ENCODE data around the gene GNAQ. TPM values are rescaled to one million over a fixed set of nuclear protein-coding genes. Genes with fewer than 3 reads are reported as not detected.
A peak's percentile ranks its signal among the peaks of the same experiment; 100 is the strongest.

Gene GNAQ
- total and polyA plus RNA-seq, 2 donors (not counting 1 experiment from before 2014, with no cell fraction given) = 30.4 to 74.3 TPM

- DNase-seq (ENCODE audit: low read depth in 2 of 2) = peak; percentile 56 to 86
- no peaks in the 10 kb centered on the region for H4K20me1 ChIP-seq (ENCODE audit: control insufficient read depth, extremely low read depth, insufficient read depth, low read length)
Measured at GRCh38 chr9:78014776-78015175, 16.8 kb downstream of the GNAQ start.

DNA sequence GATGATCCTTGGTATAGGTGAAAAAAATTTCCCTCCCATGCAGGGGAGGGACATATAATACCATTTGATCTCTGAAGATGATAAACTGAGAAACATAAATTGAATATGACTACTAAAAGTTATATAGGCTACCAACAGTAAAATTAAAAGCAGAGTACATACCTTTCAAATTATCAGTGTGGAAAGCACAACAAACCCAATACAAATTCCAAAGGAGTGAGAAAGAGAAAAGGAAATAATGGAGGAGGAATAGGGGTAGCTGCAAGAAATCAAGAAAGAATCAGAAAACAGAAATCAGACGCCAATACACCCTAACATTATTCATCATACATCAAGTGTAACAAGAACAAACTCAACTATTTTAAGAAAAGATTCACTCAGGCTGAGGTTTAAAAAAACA is 17.7 kb downstream of the GNAQ start:
- Histone ChIP-seq H3K4me2 (ENCODE audit: extremely low read depth, insufficient read depth, low read length) (no peak overlapping the region), H3K9ac (ENCODE audit: insufficient read depth, low read length) (no peak overlapping the region), H3K79me2 (ENCODE audit: control insufficient read depth, insufficient read depth, low read length) (peaks cover 44% of the 10 kb centered on the region), H3K4me3 (replicated peaks in 1 of 4; ENCODE audit: control extremely low read depth in 1 of 4, insufficient read depth in 1 of 4, low read depth in 3 of 4, low read length in 4 of 4) (no peak overlapping the region), H3K27ac (ENCODE audit: insufficient read depth, low read length) (no peak overlapping the region), H2AFZ (ENCODE audit: low read length) (no peak overlapping the region), H4K20me1 (ENCODE audit: control insufficient read depth, extremely low read depth, insufficient read depth, low read length) (no peaks in the 10 kb centered on the region), H3K4me1 (ENCODE audit: control insufficient read depth, extremely low read depth, insufficient read depth, low read length) (no peaks in the 10 kb centered on the region), H3K9me3 (ENCODE audit: control insufficient read depth, insufficient read depth, low read depth, low read length) (no peaks in the 10 kb centered on the region), H3K36me3 (ENCODE audit: control insufficient read depth, insufficient read depth, low read length) (no peaks in the 10 kb centered on the region), H3K27me3 (ENCODE audit: control insufficient read depth, insufficient read depth, low read length) (no peaks in the 10 kb centered on the region)
- TF ChIP-seq EZH2 (IDR thresholded peaks at IDR 0.05; ENCODE audit: low read length, missing control alignments) (no peak), CTCF (conservative IDR thresholded peaks at IDR 0.05 in 1 of 2, IDR thresholded peaks at IDR 0.05 in 1 of 2; ENCODE audit: low read depth in 1 of 2, low read length in 2 of 2) (no peak)
- DNase-seq (ENCODE audit: low read depth in 2 of 2) = peak in 1 of 2 donors; percentile 39

More at GRCh38 chr9:78014776-78015175, 16.8 kb downstream of the GNAQ start:
- H3K9ac ChIP-seq (ENCODE audit: insufficient read depth, low read length) = no peak overlapping the region
- no peak overlapping the region for H3K4me3 ChIP-seq (replicated peaks in 1 of 4; ENCODE audit: control extremely low read depth in 1 of 4, insufficient read depth in 1 of 4, low read depth in 3 of 4, low read length in 4 of 4)
- no peaks in the 10 kb centered on the region for H3K4me1 ChIP-seq (ENCODE audit: control insufficient read depth, extremely low read depth, insufficient read depth, low read length)
- TF ChIP-seq EZH2 (IDR thresholded peaks at IDR 0.05; ENCODE audit: low read length, missing control alignments) = no peak
- no peak for TF ChIP-seq CTCF (conservative IDR thresholded peaks at IDR 0.05 in 1 of 2, IDR thresholded peaks at IDR 0.05 in 1 of 2; ENCODE audit: low read depth in 1 of 2, low read length in 2 of 2)
- H3K27ac ChIP-seq (ENCODE audit: insufficient read depth, low read length) = no peak overlapping the region
- H3K9me3 ChIP-seq (ENCODE audit: control insufficient read depth, insufficient read depth, low read depth, low read length) = no peaks in the 10 kb centered on the region
- peaks cover 42% of the 10 kb centered on the region for H3K79me2 ChIP-seq (ENCODE audit: control insufficient read depth, insufficient read depth, low read length)
- H3K36me3 ChIP-seq (ENCODE audit: control insufficient read depth, insufficient read depth, low read length) = no peaks in the 10 kb centered on the region
- H2AFZ ChIP-seq (ENCODE audit: low read length) = no peak overlapping the region
- H3K27me3 ChIP-seq (ENCODE audit: control insufficient read depth, insufficient read depth, low read length) = no peaks in the 10 kb centered on the region
- no peak overlapping the region for H3K4me2 ChIP-seq (ENCODE audit: extremely low read depth, insufficient read depth, low read length)

DNA sequence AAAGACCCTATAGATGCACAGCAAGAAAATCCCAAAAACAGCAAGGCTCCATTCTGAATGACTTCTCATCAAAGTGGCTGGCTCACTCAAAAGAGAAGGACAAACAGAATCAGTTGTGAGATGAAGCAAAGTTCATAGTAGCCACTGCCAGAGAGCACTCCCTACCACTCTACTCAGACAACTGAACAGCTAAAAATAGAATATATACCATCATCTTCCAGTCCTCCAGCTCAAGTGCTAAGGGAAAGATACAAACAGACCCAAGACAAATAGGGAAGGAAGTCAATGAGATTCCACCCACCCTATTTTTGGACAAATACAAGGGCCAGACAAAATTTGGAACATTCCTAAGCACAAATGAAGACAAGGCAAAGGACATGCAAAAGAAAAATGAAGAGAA is 20.6 kb downstream of the GNAQ start:
- H4K20me1 ChIP-seq (ENCODE audit: control insufficient read depth, extremely low read depth, insufficient read depth, low read length) = no peaks in the 10 kb centered on the region
- no peak overlapping the region for H3K27ac ChIP-seq (ENCODE audit: insufficient read depth, low read length)
- H3K4me2 ChIP-seq (ENCODE audit: extremely low read depth, insufficient read depth, low read length) = no peak overlapping the region
- peaks cover 28% of the 10 kb centered on the region for H3K79me2 ChIP-seq (ENCODE audit: control insufficient read depth, insufficient read depth, low read length)
- no peaks in the 10 kb centered on the region for H3K9me3 ChIP-seq (ENCODE audit: control insufficient read depth, insufficient read depth, low read depth, low read length)
- DNase-seq (ENCODE audit: low read depth in 2 of 2) = peak in 1 of 2 donors; percentile 34
- no peaks in the 10 kb centered on the region for H3K36me3 ChIP-seq (ENCODE audit: control insufficient read depth, insufficient read depth, low read length)
- H2AFZ ChIP-seq (ENCODE audit: low read length) = no peak overlapping the region
- no peaks in the 10 kb centered on the region for H3K27me3 ChIP-seq (ENCODE audit: control insufficient read depth, insufficient read depth, low read length)
- TF ChIP-seq CTCF (conservative IDR thresholded peaks at IDR 0.05 in 1 of 2, IDR thresholded peaks at IDR 0.05 in 1 of 2; ENCODE audit: low read depth in 1 of 2, low read length in 2 of 2) (no peak), EZH2 (IDR thresholded peaks at IDR 0.05; ENCODE audit: low read length, missing control alignments) (no peak)
- no peak overlapping the region for H3K9ac ChIP-seq (ENCODE audit: insufficient read depth, low read length)
- no peak overlapping the region for H3K4me3 ChIP-seq (replicated peaks in 1 of 4; ENCODE audit: control extremely low read depth in 1 of 4, insufficient read depth in 1 of 4, low read depth in 3 of 4, low read length in 4 of 4)
- no peaks in the 10 kb centered on the region for H3K4me1 ChIP-seq (ENCODE audit: control insufficient read depth, extremely low read depth, insufficient read depth, low read length)

All from fibroblast of lung (primary cell).